ENCODE data around the gene TMEM95.

DNA sequence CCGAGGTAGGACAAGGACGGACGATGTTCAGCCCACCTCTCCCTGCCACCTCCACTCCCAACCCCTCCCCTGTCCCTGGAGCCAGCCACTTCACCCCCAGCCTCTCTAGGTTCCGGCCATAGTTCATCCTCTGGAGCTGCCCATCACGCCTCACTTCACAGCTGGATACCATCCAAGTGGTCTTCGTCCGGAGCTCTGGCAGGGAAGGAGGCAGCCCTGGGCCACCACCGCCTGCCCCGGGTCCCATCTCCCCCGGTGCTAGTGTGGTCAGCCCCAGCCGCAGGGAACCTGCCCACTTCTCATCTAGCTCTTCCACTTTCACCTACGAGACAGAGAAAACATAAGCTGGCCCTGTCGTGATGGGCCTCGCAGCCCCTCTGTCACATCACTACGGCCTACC, 33.5 kb upstream of the TMEM95 start:
- TF ChIP-seq CTCF (tag by site-specific recombination; IDR thresholded peaks at IDR 0.05): no peak
- no peak for TF ChIP-seq MYNN (tag by site-specific recombination; IDR thresholded peaks at IDR 0.05; ENCODE audit: borderline replicate concordance)
- no peak for TF ChIP-seq GLIS1 (tag by site-specific recombination; IDR thresholded peaks at IDR 0.05)
- TF ChIP-seq ZNF280C (tag by site-specific recombination; IDR thresholded peaks at IDR 0.05): no peak
- no peak for TF ChIP-seq ZNF549 (tag by site-specific recombination; IDR thresholded peaks at IDR 0.05)
